ENCODE results near the gene TBC1D1.

DNA sequence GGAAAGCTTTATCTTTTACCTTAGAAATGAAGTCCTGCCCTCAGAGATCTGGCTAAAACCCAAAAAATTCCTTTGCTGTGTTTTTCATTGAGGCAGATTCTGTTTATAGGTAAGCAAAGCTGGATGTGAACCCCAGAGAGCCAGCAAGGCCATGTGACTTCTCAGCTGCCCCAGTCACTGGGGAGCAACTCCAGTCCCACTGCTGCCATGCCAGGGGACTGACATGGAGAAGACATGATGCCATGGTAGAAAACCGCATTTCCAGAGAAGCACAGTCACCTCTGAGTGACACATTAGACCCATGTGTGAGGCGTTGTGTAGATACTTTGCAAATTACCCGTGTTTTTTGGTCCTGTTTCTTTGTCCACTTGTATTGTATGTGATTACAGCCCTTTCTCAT lies 114.8 kb downstream of the TBC1D1 start:
- TF ChIP-seq, protein P1, sequence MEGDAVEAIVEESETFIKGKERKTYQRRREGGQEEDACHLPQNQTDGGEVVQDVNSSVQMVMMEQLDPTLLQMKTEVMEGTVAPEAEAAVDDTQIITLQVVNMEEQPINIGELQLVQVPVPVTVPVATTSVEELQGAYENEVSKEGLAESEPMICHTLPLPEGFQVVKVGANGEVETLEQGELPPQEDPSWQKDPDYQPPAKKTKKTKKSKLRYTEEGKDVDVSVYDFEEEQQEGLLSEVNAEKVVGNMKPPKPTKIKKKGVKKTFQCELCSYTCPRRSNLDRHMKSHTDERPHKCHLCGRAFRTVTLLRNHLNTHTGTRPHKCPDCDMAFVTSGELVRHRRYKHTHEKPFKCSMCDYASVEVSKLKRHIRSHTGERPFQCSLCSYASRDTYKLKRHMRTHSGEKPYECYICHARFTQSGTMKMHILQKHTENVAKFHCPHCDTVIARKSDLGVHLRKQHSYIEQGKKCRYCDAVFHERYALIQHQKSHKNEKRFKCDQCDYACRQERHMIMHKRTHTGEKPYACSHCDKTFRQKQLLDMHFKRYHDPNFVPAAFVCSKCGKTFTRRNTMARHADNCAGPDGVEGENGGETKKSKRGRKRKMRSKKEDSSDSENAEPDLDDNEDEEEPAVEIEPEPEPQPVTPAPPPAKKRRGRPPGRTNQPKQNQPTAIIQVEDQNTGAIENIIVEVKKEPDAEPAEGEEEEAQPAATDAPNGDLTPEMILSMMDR (conservative IDR thresholded peaks at IDR 0.05): no peak
- TF ChIP-seq ZFX (IDR thresholded peaks at IDR 0.05): no peak
